GM21576 (cell line): ENCODE results near the gene TRPM3.
"Not testable (repeated sequence)": the region's sequence is repeated elsewhere in the genome, so short reads cannot be mapped to it uniquely, and the experiment has no call there.

Source experiments
- ATAC-seq: cut with Tn5 transposase; IDR thresholded peaks from one replicate; pipeline ENCODE4 v1.9.1; 2021; ENCODE audit warnings: mild to moderate bottlenecking, moderate library complexity; ENCODE audit not compliant: unreplicated experiment

Gene TRPM3

DNA sequence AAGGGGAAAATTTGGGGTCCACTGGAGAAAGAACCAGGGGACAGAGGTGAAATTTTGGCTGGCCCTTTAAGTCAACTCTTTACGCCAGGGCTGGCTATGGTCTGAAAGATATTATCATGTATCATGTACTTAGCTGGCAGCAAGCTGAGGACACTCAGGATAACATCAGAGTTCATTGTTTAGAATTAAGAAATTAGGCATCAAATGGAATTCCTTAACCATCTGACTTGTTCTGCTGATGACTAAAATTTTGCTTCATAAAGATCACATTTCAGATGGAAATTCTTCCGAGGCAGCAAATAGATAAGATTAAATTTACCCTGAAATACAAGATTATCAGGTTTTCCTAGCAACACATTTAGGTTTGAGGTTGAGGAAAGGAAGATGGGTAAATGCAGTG is 437.6 kb downstream of the TRPM3 start:
- ATAC-seq = no peak

DNA sequence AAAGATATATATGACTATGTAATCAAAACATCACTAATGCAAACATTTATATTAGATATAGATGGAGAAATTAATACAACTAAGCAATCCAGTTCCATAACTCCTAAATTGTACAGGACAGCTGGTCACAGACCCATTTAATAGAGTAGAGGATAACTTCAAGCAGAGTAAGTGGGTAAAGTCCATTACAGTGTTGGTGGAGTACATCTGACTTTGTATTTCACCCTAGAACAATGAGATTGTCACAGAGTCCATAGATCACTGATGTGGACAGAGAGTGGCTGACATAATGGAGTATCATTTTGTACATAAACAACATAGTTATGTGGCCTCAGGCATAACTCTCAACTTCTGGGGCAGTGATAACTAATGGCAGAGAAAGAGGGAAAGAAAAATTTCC is 439.1 kb downstream of the TRPM3 start:
- ATAC-seq = no peak

- ATAC-seq = no peak
Measured at GRCh38 chr9:70679845-70680244, 441.6 kb downstream of the TRPM3 start.

- ATAC-seq = no peak
Measured at GRCh38 chr9:70678153-70678552, 443.3 kb downstream of the TRPM3 start.

- ATAC-seq = no peak
Measured at GRCh38 chr9:70677055-70677735, 444.2 kb downstream of the TRPM3 start.

DNA sequence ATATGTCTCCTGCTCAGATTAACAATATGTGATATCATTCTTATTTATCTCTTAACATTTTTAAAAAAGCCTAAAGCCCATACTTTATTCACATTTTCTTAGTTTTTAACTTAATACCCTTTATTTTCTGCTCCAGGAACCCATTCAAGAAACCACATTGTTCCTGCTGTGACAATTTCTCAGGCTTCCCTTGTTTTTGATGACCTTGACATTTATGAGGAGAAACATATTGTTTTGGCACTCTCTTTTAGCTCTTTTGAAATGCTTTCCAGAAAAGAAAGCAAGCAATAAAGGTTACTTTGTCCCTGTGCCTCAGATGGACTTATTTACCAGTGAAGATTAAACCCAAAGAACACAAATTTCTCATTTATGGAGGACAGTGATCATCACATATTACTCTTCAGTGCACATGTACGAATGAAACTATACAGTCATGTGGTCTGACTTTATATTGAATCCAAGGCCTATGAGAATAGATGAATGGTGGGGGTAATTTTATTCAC is 445.5 kb downstream of the TRPM3 start:
- ATAC-seq = no peak

GRCh38 chr9:70673844-70674243 is 447.6 kb downstream of the TRPM3 start:
- no peak for ATAC-seq

GRCh38 chr9:70672161-70672649 is 449.2 kb downstream of the TRPM3 start:
- ATAC-seq = no peak

DNA sequence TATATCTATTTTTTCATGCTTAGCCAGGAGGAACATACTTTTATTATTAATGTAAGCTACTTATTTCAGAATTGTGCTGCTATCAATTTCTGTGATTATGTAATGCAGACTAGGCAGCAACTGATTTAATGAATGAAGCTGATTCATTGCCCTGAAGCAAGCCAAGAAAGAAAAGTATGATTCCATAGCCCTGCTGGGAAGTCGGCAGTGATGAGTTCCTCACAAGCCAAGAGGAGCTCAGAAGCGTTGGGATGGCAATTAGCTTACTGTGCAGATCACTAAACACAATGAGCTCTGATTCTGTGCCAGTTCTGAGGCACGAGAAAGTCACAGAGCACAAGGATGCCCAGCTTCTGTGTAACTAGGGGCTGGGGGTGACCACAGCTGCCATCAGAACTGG is 452.7 kb downstream of the TRPM3 start:
- no peak for ATAC-seq

DNA sequence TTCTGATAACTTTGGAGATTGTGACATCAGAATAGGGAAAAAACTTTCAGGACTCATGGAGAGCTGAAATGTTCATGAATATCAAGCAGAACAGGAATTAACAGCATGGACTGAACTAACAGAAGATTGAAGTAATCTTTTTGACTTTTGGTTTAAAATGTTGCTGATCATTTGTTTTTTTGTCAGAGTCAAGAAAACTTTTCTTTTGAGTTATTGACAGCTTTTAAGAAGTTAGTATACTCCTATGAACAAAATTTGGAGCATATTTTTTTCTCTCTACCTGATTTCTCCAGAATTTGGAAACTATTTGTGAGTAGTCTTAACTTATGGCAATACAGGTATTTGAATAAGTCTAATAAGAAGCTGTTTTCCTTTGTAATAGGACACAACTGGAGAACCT is 462.7 kb downstream of the TRPM3 start:
- no peak for ATAC-seq

DNA sequence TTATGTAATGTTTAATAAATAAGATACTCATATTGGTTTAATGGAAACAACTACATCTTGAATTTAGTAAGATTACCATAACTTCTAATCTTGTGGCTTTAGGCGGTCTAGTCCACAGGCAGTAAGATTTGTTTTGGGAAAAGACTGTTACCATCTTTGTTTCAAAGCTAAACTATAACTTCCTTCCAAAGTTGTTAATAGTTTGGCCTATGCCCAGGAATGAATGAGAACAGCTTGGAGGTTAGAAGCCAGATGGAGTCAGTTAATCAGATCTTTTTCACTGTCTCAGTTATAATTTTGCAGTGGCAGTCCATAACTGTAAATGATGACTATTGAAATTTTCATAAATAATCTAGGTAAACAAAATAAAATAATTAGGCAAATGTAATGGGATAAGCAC is 465.1 kb downstream of the TRPM3 start:
- no peak for ATAC-seq

- no peak for ATAC-seq
Measured at GRCh38 chr9:70654144-70654543, 467.3 kb downstream of the TRPM3 start.

- not testable (repeated sequence) for ATAC-seq
Measured at GRCh38 chr9:70644627-70645026, 476.8 kb downstream of the TRPM3 start.

DNA sequence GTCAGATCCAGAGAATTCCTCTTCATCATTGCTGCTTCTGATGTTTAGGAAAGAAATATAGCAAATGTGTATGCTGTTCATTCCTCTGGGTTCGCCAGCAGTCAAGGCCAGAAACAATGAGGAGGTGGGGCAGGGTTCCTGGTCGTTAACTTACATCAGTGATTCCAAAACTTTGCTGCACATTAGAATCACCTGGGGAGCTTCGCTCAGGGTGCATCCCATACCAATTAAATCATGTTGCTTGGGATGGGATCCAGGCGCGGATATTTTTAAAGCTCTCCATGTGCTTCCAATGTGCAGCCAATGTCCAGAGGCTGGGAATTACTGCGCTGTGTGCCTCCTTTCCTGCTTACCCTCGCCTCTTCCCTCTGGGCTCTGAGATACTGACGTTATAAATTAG is 479.1 kb downstream of the TRPM3 start:
- no peak for ATAC-seq

DNA sequence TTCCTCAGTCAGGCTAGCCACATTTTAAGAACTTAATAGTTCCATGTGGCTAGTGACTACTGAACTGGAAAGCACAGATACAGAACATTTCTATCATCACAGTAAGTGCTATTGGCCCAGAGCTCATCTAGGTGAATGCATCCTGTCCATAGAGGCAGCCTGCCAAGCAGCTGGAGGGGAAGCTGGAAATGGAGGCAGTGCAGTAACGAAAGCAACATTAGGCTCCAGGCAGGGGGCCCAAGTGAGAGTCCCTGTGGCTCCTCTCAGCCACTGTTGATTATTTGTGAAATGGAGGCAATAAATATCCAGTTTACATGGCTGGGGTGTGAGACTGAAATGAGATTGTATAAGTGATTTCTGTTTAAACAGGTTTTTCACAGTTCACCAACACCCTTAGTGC is 479.8 kb downstream of the TRPM3 start:
- ATAC-seq = no peak

DNA sequence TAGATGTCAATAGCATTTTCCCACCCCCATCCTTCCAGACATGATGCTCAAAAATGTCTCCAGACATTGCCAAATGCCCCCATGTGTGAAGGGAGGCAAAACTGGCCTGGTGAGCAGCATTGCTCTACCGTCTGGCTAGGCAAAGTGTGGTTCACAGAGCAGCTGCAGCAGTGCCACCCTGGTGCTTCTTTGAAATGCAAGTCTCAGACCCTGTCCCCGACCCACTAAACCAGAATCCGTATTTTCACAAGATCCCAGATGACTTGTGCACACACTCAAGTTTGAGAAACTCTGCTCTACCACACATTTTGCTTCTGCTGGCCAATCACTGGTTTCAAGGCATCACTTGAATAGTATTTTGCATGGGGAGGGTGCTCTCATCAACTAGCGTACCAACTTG is 480.4 kb downstream of the TRPM3 start:
- ATAC-seq = no peak

- ATAC-seq = no peak
Measured at GRCh38 chr9:70639853-70640814, 481.3 kb downstream of the TRPM3 start.

GRCh38 chr9:70635790-70636189 is 485.6 kb downstream of the TRPM3 start:
- ATAC-seq = no peak

DNA sequence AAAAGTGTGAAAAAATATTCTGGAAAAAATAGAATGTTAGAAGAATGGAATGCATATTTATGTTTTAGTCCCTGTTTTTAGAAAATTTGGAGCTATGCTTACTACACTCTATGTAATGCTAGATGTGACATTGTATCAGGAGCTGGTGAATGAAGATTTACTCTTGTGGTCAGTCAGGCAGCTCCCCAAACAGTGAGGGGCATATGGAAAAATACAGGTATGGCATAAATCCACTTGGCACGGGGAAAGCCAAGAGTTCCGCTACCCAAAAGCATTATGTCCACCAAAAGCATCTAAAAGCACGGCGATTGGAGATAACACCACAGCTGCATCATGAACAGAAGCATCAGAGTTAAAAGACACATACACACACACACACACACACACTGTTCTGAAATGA is 486.7 kb downstream of the TRPM3 start:
- no peak for ATAC-seq

- no peak for ATAC-seq
Measured at GRCh38 chr9:70630971-70631370, 490.4 kb downstream of the TRPM3 start.

DNA sequence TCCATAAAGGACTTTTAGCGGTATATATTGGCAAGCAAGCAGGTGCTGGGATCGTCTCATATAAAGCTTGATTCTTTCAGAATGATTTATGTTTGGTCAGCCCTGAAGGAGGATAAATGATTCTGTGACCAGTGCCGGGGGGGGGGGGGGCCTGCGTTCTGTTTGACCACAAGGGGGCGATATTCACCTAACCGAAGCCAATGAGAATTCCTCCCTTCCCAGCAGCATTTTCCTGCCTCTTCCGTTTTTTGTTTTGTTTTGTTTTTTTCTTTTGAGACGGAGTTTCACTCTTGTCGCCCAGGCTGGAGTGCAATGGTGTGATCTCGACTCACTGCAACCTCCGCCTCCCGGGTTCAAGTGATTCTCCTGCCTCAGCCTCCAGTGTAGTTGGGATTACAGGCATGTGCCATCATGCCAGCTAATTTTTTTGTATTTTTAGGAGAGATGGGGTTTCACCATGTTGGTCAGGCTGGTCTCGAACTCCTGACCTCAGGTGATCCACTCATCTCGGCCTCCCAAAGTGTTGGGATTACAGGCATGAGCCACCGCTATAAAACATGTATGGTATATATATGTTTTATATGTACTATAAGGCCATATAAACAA is 492.2 kb downstream of the TRPM3 start:
- not testable (repeated sequence) for ATAC-seq
